Activated CD8-positive, alpha-beta T cell treated with anti-CD3 and anti-CD28 coated beads for 36 hours (primary cell): ENCODE data around the gene HPDL. TPM values are rescaled to one million over a fixed set of nuclear protein-coding genes. Genes with fewer than 3 reads are reported as not detected.

Experiments
- ATAC-seq: fragments of 200-7000 bp; cut with Tn5 transposase; one replicate; pipeline ENCODE4 v1.10.0; 2021; ENCODE audit warnings: mild to moderate bottlenecking, moderate library complexity
- CTCF ChIA-PET: fragments of 350-600 bp; sonication (Branson Sonifier 250); formaldehyde crosslinking; loops from one replicate; lab custom pipeline; 2021; ENCODE audit warnings: antibody characterized with exemption; lab: Charles Lee
- POLR2A ChIA-PET: fragments of 350-600 bp; sonication (Branson Sonifier 250); formaldehyde crosslinking; loops from one replicate; lab custom pipeline; 2021; ENCODE audit warnings: antibody characterized with exemption; lab: Charles Lee
- DNase-seq: peaks from one replicate; pipeline ENCODE4 v3.0.0-alpha.2; 2020
- H3K27ac Mint-ChIP-seq: one replicate; pipeline ENCODE4 v1.8.0; 2021; ENCODE audit warnings: mild to moderate bottlenecking, mixed read lengths
- H3K27me3 Mint-ChIP-seq: one replicate; pipeline ENCODE4 v1.8.0; 2021; ENCODE audit warnings: mixed read lengths
- H3K36me3 Mint-ChIP-seq: one replicate; pipeline ENCODE4 v1.8.0; 2021; ENCODE audit warnings: low read depth, mixed read lengths
- H3K4me1 Mint-ChIP-seq: one replicate; pipeline ENCODE4 v1.8.0; 2021; ENCODE audit warnings: low read depth, mixed read lengths
- H3K4me3 Mint-ChIP-seq: one replicate; pipeline ENCODE4 v1.8.0; 2021; ENCODE audit warnings: mild to moderate bottlenecking, moderate library complexity, mixed read lengths
- H3K9me3 Mint-ChIP-seq: one replicate; pipeline ENCODE4 v1.8.0; 2021; ENCODE audit warnings: mixed read lengths
- intact Hi-C: fragments of 100-400 bp; cut with micrococcal nuclease; formaldehyde crosslinking; loops from one replicate; pipeline ENCODE4 v1.10.0; 2022
- total RNA-seq, 2 experiments: library from RNA; stranded (reverse); gene quantifications; one replicate each; pipeline ENCODE4 v1.2.3, GENCODE V29; 2021
- TF ChIP-seq, protein P1 (sequence below): fragments of 200-600 bp; IDR thresholded peaks from one replicate; pipeline ENCODE4 v1.8.0; 2022; ENCODE audit warnings: antibody characterized with exemption, mild to moderate bottlenecking

Gene HPDL
- total RNA-seq, 2 experiments from 2014 or later, result 37.5 to 39.8 TPM

DNA sequence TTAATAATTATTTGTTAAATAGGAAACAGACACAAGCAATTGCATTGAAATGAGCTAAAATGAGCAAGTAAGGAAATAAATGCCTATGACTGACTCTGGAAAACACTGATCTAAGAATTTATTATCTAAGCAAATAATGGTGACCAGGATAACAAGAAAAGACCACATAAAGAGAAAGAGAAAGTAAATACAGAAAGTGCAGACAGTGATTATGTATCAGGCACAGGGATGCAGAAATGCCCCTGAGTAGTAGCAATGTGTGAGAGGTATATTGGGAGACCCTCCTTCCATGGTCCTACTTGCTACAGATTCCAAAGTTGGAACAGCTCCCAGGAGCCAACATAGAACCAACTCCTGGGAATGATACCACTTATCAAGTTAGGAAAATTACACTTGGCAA lies 46.9 kb downstream of the HPDL start:
- ATAC-seq, result no peak
- ChIA-PET CTCF (interaction anchor here (0.6 to 1.9 kb wide), 5 partner anchors 14 to 389 kb away, joined by 3 to 12 read pairs (median 3); no protein-coding TSS in a partner anchor), POLR2A (no interaction called here)
- no peaks in the 10 kb centered on the region for H3K4me1 Mint-ChIP-seq
- no peaks in the 10 kb centered on the region for H3K36me3 Mint-ChIP-seq
- intact Hi-C loops, result no loop called here
- H3K27ac Mint-ChIP-seq, result no peak overlapping the region
- TF ChIP-seq, protein P1, sequence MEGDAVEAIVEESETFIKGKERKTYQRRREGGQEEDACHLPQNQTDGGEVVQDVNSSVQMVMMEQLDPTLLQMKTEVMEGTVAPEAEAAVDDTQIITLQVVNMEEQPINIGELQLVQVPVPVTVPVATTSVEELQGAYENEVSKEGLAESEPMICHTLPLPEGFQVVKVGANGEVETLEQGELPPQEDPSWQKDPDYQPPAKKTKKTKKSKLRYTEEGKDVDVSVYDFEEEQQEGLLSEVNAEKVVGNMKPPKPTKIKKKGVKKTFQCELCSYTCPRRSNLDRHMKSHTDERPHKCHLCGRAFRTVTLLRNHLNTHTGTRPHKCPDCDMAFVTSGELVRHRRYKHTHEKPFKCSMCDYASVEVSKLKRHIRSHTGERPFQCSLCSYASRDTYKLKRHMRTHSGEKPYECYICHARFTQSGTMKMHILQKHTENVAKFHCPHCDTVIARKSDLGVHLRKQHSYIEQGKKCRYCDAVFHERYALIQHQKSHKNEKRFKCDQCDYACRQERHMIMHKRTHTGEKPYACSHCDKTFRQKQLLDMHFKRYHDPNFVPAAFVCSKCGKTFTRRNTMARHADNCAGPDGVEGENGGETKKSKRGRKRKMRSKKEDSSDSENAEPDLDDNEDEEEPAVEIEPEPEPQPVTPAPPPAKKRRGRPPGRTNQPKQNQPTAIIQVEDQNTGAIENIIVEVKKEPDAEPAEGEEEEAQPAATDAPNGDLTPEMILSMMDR, result no peak
- no peaks in the 10 kb centered on the region for H3K27me3 Mint-ChIP-seq
- no peak overlapping the region for H3K4me3 Mint-ChIP-seq
- DNase-seq, result no peak
- no peaks in the 10 kb centered on the region for H3K9me3 Mint-ChIP-seq

DNA sequence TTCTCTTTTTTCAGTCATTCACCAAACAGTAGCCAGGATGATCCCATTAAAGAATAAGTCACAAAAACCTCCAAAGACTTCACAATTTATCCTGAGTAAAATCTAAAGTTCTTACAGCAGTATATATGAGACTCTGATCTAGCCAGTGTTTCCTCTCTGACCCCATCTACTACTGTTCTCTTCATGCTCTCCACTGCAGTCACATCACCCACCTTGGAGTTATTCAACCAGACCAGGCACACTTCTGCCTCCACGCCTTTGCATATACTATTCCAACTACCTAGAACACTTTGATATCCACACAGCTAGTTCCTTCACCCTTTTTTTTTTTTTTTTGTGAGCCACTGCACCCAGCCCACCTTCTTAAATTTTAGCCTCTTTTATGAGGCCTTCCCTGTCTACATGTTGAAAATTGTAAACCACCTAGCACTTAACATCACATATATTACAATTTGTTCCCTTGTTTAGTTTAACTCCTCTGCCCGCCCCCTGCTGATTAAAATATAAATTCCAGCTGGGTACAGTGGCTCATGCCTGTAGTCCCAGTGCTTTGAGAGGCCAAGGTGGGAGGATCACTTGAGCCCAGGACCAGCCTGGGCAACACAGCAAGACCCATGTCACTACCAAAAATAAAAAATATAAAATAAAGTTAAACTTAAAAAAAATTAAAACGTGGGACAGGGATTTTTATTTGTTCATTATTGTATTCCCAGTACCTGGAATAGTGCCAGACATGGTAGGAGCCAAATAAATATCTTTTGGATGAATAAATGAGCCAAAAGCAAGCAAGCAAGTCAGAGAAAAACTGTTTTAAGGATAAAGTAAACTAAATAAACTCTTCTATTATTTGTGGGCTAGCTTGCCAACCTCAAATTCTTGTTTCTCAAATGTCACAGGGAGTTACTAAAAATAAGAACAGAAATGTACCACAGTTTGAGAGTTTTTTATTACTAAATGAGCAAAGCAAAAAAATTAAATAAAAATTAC lies 48.7 kb downstream of the HPDL start:
- Mint-ChIP-seq H3K27ac (no peak overlapping the region), H3K36me3 (no peaks in the 10 kb centered on the region), H3K4me3 (no peak overlapping the region), H3K4me1 (no peaks in the 10 kb centered on the region), H3K9me3 (no peaks in the 10 kb centered on the region), H3K27me3 (no peaks in the 10 kb centered on the region)
- no peak for DNase-seq
- intact Hi-C loops, result no loop called here
- TF ChIP-seq, protein P1, result no peak
- no peak for ATAC-seq
- ChIA-PET POLR2A (interaction anchor here (0.6 kb wide), 1 partner anchor 816 kb away, joined by 3 read pairs; no protein-coding TSS in a partner anchor), CTCF (interaction anchor here (1.2 kb wide), 1 partner anchor 15 kb away, joined by 6 read pairs; no protein-coding TSS in a partner anchor)

DNA sequence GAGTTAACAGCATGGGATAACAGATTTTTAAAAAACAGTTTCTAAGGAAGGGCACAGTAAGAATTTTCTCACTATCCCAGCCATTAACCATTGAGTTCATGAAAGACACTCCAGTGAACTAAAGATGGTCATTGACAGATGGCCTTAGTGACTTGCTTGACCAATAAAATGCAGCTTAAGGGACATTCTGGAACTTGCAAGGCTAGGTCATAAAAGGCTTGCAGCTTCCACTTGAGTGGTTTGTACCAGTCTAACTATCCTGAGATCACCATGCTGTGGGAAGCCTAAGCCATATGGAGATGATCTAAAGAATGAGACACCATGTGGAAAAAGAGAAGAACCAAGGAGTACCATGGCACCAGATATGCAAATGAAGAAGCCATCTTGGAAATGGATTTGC lies 51.5 kb downstream of the HPDL start:
- H3K9me3 Mint-ChIP-seq, result no peaks in the 10 kb centered on the region
- H3K4me1 Mint-ChIP-seq, result no peaks in the 10 kb centered on the region
- no peak overlapping the region for H3K27ac Mint-ChIP-seq
- DNase-seq, result no peak
- intact Hi-C loops, result no loop called here
- ChIA-PET POLR2A (interaction anchor here (1.1 kb wide), 1 partner anchor 39 kb away, joined by 3 read pairs; the partner anchor contains the start of genes MUTYH and TOE1), CTCF (interaction anchor here (1.0 to 1.8 kb wide), 4 partner anchors 13 to 366 kb away, joined by 3 to 5 read pairs (median 4); partner anchors contain the start of genes HECTD3 and UROD)
- ATAC-seq, result no peak
- H3K4me3 Mint-ChIP-seq, result no peak overlapping the region
- TF ChIP-seq, protein P1, result no peak
- no peaks in the 10 kb centered on the region for H3K36me3 Mint-ChIP-seq
- H3K27me3 Mint-ChIP-seq, result no peaks in the 10 kb centered on the region

Other genes starting within 250 kb of the HPDL start
- under 1 TPM; 0.70 to 0.87 TPM for gene ZSWIM5, start 120.3 kb upstream of the HPDL start, total RNA-seq
- 10 to 100 TPM; 25.7 to 28.1 TPM for gene TOE1, start 13.3 kb downstream of the HPDL start, total RNA-seq
- gene MUTYH, start 13.5 kb downstream of the HPDL start, total RNA-seq, result 10 to 100 TPM; 51.4 to 54.5 TPM
- 1 to 10 TPM; 2.9 to 3.7 TPM for gene TESK2, start 164.3 kb downstream of the HPDL start, total RNA-seq
- 1 to 10 TPM; 5.6 to 7.1 TPM for gene CCDC163, start 173.2 kb downstream of the HPDL start, total RNA-seq
- 1 to 10 TPM; 8.4 to 10.0 TPM for gene MMACHC, start 173.4 kb downstream of the HPDL start, total RNA-seq
- 100 to 1,000 TPM; 547 to 553 TPM for gene PRDX1, start 195.0 kb downstream of the HPDL start, total RNA-seq
- 100 to 1,000 TPM; 184 to 186 TPM for gene AKR1A1, start 223.9 kb downstream of the HPDL start, total RNA-seq